Nephron (organoid): Measurements from ENCODE around the gene RAMP2.

Experiments
- H3K27ac Mint-ChIP-seq, 3 experiments: 2 replicates each; pipeline ENCODE4 v1.8.0; 2020; ENCODE audit warnings: mixed read lengths in 3 of 3, mild to moderate bottlenecking in 2 of 3, moderate library complexity in 1 of 3
- H3K27me3 Mint-ChIP-seq: 2 replicates; pipeline ENCODE4 v1.8.0; 2021; ENCODE audit warnings: low read depth, mild to moderate bottlenecking, moderate library complexity, mixed read lengths
- H3K36me3 Mint-ChIP-seq: 2 replicates; pipeline ENCODE4 v1.8.0; 2020; ENCODE audit warnings: low read depth, mixed read lengths
- H3K4me1 Mint-ChIP-seq: 2 replicates; pipeline ENCODE4 v1.8.0; 2020; ENCODE audit warnings: mixed read lengths
- H3K4me3 Mint-ChIP-seq, 3 experiments: 2 replicates each; pipeline ENCODE4 v1.8.0; 2020; ENCODE audit warnings: mild to moderate bottlenecking in 3 of 3, mixed read lengths in 3 of 3, moderate library complexity in 2 of 3
- H3K9me3 Mint-ChIP-seq: 2 replicates; pipeline ENCODE4 v1.8.0; 2020; ENCODE audit warnings: mixed read lengths
- TF ChIP-seq, protein P1 (sequence below), 3 experiments: fragments of 200-600 bp; sonication (generic); IDR thresholded peaks; one replicate each; pipeline ENCODE4 v1.5.0; 2021; ENCODE audit warnings: antibody characterized with exemption in 3 of 3; ENCODE audit not compliant: unreplicated experiment in 3 of 3

Gene RAMP2

DNA sequence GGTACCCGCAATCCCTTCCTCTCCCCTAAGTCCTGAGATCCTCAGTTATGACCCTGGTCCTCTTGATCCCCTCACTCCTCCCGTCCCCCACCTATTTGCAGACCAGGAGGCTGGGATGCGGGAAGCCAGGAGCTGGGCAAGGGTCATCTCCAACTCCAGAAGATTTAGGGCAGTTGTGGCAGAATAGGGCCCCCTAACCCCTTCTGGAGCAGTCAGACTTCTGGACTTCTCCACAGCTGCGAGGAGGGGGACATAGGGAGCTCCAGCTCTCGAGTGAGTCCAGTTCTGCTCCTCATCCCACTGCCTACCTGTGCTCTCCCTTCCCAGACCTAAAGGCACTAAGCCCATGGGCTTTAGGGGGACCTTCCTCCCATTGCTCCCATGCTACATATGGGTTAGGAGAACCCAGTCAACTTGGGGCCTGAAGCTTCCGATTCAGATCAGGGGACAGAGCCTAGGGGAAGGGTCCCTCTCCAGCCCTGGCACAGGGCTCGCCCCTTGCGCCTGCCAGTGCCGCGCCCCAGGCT is 20.7 kb downstream of the RAMP2 start:
- TF ChIP-seq, protein P1, sequence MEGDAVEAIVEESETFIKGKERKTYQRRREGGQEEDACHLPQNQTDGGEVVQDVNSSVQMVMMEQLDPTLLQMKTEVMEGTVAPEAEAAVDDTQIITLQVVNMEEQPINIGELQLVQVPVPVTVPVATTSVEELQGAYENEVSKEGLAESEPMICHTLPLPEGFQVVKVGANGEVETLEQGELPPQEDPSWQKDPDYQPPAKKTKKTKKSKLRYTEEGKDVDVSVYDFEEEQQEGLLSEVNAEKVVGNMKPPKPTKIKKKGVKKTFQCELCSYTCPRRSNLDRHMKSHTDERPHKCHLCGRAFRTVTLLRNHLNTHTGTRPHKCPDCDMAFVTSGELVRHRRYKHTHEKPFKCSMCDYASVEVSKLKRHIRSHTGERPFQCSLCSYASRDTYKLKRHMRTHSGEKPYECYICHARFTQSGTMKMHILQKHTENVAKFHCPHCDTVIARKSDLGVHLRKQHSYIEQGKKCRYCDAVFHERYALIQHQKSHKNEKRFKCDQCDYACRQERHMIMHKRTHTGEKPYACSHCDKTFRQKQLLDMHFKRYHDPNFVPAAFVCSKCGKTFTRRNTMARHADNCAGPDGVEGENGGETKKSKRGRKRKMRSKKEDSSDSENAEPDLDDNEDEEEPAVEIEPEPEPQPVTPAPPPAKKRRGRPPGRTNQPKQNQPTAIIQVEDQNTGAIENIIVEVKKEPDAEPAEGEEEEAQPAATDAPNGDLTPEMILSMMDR (IDR thresholded peaks at IDR 0.05; ENCODE audit: unreplicated experiment in 3 of 3), result no peak
- Mint-ChIP-seq H3K9me3 (no peaks in the 10 kb centered on the region), H3K4me1 (peaks cover 15% of the 10 kb centered on the region), H3K27me3 (peaks cover 43% of the 10 kb centered on the region), H3K4me3 (peak overlapping the region; percentile 54 to 72 (median 68)), H3K36me3 (peaks cover 20% of the 10 kb centered on the region), H3K27ac (no peak overlapping the region)

GRCh38 chr17:42782166-42783061 is 21.4 kb downstream of the RAMP2 start:
- no peak overlapping the region for H3K27ac Mint-ChIP-seq
- H3K4me1 Mint-ChIP-seq, result peaks cover 15% of the 10 kb centered on the region
- peaks cover 44% of the 10 kb centered on the region for H3K27me3 Mint-ChIP-seq
- no peaks in the 10 kb centered on the region for H3K9me3 Mint-ChIP-seq
- peaks cover 18% of the 10 kb centered on the region for H3K36me3 Mint-ChIP-seq
- peak overlapping the region; percentile 14 to 71 (median 28) for H3K4me3 Mint-ChIP-seq
- TF ChIP-seq, protein P1 (IDR thresholded peaks at IDR 0.05; ENCODE audit: unreplicated experiment in 3 of 3), result no peak

DNA sequence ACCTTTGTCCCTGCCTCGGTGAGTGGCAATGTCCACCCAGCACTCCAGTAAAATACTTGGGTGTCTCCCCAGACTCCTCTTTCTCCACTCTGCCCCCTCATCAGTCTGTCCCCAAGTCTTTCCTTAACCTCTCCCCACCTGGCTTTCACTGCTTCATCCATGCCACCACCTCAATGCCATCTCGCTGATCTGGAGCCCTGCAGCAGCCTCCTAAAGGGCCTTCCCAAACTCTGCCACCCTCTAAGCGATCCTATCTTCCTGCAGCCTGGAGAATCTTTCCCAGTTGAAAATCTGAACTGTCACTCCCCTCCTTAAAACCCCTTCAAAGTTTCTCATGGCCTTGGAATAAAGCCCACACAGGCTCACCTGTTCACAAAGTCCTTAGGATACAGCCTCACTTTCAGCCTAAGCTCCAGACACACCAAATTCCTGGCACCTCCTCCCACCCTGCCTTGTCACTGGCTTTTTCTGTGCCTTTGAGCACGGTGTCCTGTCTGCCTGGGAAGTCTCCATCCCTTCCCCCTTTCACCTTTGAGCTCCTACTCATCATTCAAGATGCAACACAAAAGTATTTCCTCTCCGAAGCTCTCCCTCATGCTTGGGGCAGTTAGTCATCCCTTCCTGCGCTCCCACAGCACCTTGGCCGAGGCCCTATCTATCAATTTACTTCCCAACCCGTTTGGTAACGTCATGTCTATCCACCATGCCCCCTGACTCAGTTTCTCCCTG is 22.2 kb downstream of the RAMP2 start:
- TF ChIP-seq, protein P1 (IDR thresholded peaks at IDR 0.05; ENCODE audit: unreplicated experiment in 3 of 3), result no peak
- Mint-ChIP-seq H3K9me3 (no peaks in the 10 kb centered on the region), H3K4me1 (peaks cover 15% of the 10 kb centered on the region), H3K36me3 (peaks cover 11% of the 10 kb centered on the region), H3K27ac (no peak overlapping the region), H3K27me3 (peaks cover 46% of the 10 kb centered on the region), H3K4me3 (peak overlapping the region; percentile 14 to 71 (median 28))

DNA sequence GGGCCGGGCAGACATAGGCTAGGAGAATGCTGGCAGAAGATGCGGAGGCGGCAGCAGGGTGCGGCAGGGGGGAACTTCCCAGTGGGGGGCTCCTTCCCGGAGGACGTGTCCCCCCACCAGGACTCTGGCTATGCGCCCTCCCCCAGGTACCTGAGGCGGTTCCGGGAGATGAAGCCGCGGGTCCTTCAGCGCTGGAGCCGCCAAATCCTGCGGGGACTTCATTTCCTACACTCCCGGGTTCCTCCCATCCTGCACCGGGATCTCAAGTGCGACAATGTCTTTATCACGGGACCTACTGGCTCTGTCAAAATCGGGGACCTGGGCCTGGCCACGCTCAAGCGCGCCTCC is 22.7 kb downstream of the RAMP2 start:
- H3K27me3 Mint-ChIP-seq, result peaks cover 46% of the 10 kb centered on the region
- peaks cover 15% of the 10 kb centered on the region for H3K4me1 Mint-ChIP-seq
- no peaks in the 10 kb centered on the region for H3K9me3 Mint-ChIP-seq
- peaks cover 7% of the 10 kb centered on the region for H3K36me3 Mint-ChIP-seq
- peak overlapping the region in 2 of 3 experiments; percentile 14 to 71 for H3K4me3 Mint-ChIP-seq
- no peak overlapping the region for H3K27ac Mint-ChIP-seq
- TF ChIP-seq, protein P1 (IDR thresholded peaks at IDR 0.05; ENCODE audit: unreplicated experiment in 3 of 3), result no peak

DNA sequence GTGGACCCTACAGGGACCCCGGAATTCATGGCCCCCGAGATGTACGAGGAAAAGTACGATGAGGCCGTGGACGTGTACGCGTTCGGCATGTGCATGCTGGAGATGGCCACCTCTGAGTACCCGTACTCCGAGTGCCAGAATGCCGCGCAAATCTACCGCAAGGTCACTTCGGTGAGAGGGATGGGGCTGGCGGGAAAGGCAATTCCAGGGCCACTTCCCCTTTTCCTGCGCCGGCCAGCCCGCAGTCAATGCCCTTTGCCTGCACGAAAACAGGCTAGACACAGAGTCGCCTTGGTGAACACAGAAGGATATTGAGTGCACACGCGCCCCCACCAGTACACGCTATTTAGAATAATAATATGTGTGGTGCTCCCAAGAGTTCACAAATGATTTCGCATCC is 23.4 kb downstream of the RAMP2 start:
- Mint-ChIP-seq H3K9me3 (no peaks in the 10 kb centered on the region), H3K4me3 (no peak overlapping the region), H3K27ac (no peak overlapping the region), H3K27me3 (peaks cover 44% of the 10 kb centered on the region), H3K4me1 (peaks cover 11% of the 10 kb centered on the region), H3K36me3 (peaks cover 4% of the 10 kb centered on the region)
- TF ChIP-seq, protein P1 (IDR thresholded peaks at IDR 0.05; ENCODE audit: unreplicated experiment in 3 of 3), result no peak
